GM23338 (cell line): Measurements from ENCODE around the gene TXNRD3.

Experiments used
- CTCF ChIP-seq, 2 experiments: fragments of 200-600 bp in 1 of 2; sonication (generic) in 1 of 2; conservative IDR thresholded peaks; 2 replicates each; pipeline versions ENCODE4 v1.5.1 to v1.6.1; 2016 to 2017; ENCODE audit warnings: antibody characterized with exemption in 2 of 2, low read depth in 2 of 2, mild to moderate bottlenecking in 2 of 2, moderate library complexity in 1 of 2
- EZH2 ChIP-seq: fragments of 200-600 bp; sonication (generic); IDR thresholded peaks from one replicate; pipeline ENCODE4 v1.8.0; 2017; ENCODE audit warnings: antibody characterized with exemption, mild to moderate bottlenecking, low read depth; ENCODE audit not compliant: unreplicated experiment
- JUNB ChIP-seq: IDR thresholded peaks from one replicate; pipeline ENCODE4 v1.6.1; 2016; ENCODE audit warnings: antibody characterized with exemption; ENCODE audit not compliant: unreplicated experiment

- no peak for TF ChIP-seq CTCF (conservative IDR thresholded peaks at IDR 0.05; ENCODE audit: low read depth in 2 of 2)
- TF ChIP-seq EZH2 = no peak
- no peak for TF ChIP-seq JUNB
These were observed 3.0 kb upstream of the TXNRD3 start for GRCh38 chr3:126657901-126658300.
